ENCODE data around the gene OLFM4. TPM values are rescaled to one million over a fixed set of nuclear protein-coding genes. Genes with fewer than 3 reads are reported as not detected.

OLFM4 gene
- polyA plus RNA-seq, 3 donors, result not detected

DNA sequence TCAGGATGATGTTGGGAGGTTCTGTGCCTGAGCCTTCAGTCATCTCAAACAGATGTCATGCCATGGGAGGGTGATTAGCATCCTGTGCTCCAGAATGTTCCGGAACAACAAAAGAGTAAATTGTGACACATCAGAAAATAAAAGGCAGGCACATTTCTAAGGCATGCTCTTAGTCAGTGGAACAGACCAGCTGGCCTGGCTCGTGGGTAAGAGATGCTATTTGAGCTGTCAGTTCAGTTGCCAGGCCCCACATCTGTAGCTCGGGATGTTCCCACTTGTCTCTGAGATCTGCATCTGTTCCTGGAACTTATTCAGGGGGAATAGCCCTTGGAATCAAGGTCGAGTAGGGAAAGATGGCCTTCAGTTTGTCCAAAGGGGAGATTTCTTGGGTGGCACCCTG, 26.0 kb downstream of the OLFM4 start:
- intact Hi-C loops (cut with micrococcal nuclease), result no loop called here
- H3K4me3 Mint-ChIP-seq, result no peak overlapping the region
- H3K4me1 Mint-ChIP-seq, result no peaks in the 10 kb centered on the region
- no peak overlapping the region for H3K4me3 ChIP-seq (replicated peaks in 1 of 3; ENCODE audit: low read depth in 2 of 3, low read length in 3 of 3)
- peak overlapping the region in 1 of 7 donors; percentile 59 for H3K27ac Mint-ChIP-seq
- H3K9me3 Mint-ChIP-seq, result peaks cover 0 to 5% (median 2%) of the 10 kb centered on the region in 7 donors
- WGBS (ENCODE audit: insufficient coverage), result 87% methylated on average over 4 of the region's 4 CpGs
- H3K36me3 ChIP-seq (replicated peaks in 1 of 2; ENCODE audit: control insufficient read depth in 1 of 2, insufficient read depth in 2 of 2, low read length in 2 of 2), result no peaks in the 10 kb centered on the region
- no peaks in the 10 kb centered on the region for H3K4me1 ChIP-seq (ENCODE audit: control insufficient read depth in 1 of 2, insufficient read depth in 2 of 2, low read length in 2 of 2)
- H4K20me1 ChIP-seq (ENCODE audit: insufficient read depth, low read length), result no peaks in the 10 kb centered on the region
- no peak overlapping the region for H3K27ac ChIP-seq (ENCODE audit: low read depth in 1 of 2, low read length in 2 of 2)
- DNase-seq, result no peak
- H3K27me3 ChIP-seq (ENCODE audit: control insufficient read depth in 2 of 2, insufficient read depth in 2 of 2, low read length in 2 of 2), result no peaks in the 10 kb centered on the region
- H2AFZ ChIP-seq (ENCODE audit: insufficient read depth, low read depth, low read length, poor library complexity, severe bottlenecking), result no peak overlapping the region
- H3K36me3 Mint-ChIP-seq, result no peaks in the 10 kb centered on the region
- H3K9me3 ChIP-seq (replicated peaks in 1 of 2; ENCODE audit: control insufficient read depth in 1 of 2, insufficient read depth in 1 of 2, low read length in 2 of 2), result no peaks in the 10 kb centered on the region
- no peak overlapping the region for H3K9ac ChIP-seq (ENCODE audit: insufficient read depth, low read length, poor library complexity, severe bottlenecking)
- TF ChIP-seq, protein P1, sequence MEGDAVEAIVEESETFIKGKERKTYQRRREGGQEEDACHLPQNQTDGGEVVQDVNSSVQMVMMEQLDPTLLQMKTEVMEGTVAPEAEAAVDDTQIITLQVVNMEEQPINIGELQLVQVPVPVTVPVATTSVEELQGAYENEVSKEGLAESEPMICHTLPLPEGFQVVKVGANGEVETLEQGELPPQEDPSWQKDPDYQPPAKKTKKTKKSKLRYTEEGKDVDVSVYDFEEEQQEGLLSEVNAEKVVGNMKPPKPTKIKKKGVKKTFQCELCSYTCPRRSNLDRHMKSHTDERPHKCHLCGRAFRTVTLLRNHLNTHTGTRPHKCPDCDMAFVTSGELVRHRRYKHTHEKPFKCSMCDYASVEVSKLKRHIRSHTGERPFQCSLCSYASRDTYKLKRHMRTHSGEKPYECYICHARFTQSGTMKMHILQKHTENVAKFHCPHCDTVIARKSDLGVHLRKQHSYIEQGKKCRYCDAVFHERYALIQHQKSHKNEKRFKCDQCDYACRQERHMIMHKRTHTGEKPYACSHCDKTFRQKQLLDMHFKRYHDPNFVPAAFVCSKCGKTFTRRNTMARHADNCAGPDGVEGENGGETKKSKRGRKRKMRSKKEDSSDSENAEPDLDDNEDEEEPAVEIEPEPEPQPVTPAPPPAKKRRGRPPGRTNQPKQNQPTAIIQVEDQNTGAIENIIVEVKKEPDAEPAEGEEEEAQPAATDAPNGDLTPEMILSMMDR (IDR thresholded peaks at IDR 0.05), result no peak
- no peaks in the 10 kb centered on the region for H3K79me2 ChIP-seq (ENCODE audit: insufficient read depth, low read length)
- peaks cover 0 to 3% (median 0%) of the 10 kb centered on the region in 3 donors for H3K27me3 Mint-ChIP-seq (ENCODE audit: low read depth in 3 of 3)
- no peak overlapping the region for H3K4me2 ChIP-seq (replicated peaks; ENCODE audit: extremely low read depth, low read length, poor library complexity, severe bottlenecking)

DNA sequence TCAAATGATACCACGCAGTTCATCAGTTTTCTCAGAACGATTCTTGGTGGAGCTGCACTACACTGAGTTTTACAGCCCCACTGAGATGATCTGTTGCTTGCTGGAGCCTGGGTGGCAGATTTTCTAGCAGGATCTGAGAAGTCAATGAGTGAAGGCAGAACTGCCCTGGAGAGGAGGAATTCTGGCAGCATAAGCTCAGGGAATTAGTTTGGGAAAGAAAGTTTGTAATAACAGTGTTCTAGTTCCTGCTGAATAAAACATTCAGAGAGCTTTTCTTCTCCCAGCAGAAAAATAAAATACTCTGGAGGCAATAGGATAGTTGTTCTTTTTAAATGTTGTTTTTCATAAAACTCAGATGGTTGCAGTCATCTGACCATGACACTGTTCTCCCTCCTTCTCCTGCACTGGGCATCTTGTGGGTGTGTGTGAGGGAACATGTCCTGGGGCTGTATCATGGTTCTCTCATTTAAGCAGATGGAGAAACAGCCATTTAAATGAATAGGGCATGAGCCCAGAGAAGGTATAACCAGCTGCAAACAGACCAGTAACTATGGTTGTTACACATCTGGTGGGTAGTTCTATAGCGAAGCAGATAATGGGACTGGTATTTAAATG, 29.6 kb downstream of the OLFM4 start:
- Histone ChIP-seq H3K79me2 (ENCODE audit: insufficient read depth, low read length) (no peaks in the 10 kb centered on the region), H3K9me3 (replicated peaks in 1 of 2; ENCODE audit: control insufficient read depth in 1 of 2, insufficient read depth in 1 of 2, low read length in 2 of 2) (no peaks in the 10 kb centered on the region), H3K27me3 (ENCODE audit: control insufficient read depth in 2 of 2, insufficient read depth in 2 of 2, low read length in 2 of 2) (no peaks in the 10 kb centered on the region), H3K36me3 (replicated peaks in 1 of 2; ENCODE audit: control insufficient read depth in 1 of 2, insufficient read depth in 2 of 2, low read length in 2 of 2) (no peaks in the 10 kb centered on the region), H3K4me2 (replicated peaks; ENCODE audit: extremely low read depth, low read length, poor library complexity, severe bottlenecking) (no peak overlapping the region), H4K20me1 (ENCODE audit: insufficient read depth, low read length) (no peaks in the 10 kb centered on the region), H3K27ac (ENCODE audit: low read depth in 1 of 2, low read length in 2 of 2) (no peak overlapping the region), H3K4me3 (replicated peaks in 1 of 3; ENCODE audit: low read depth in 2 of 3, low read length in 3 of 3) (no peak overlapping the region), H3K4me1 (ENCODE audit: control insufficient read depth in 1 of 2, insufficient read depth in 2 of 2, low read length in 2 of 2) (no peaks in the 10 kb centered on the region), H2AFZ (ENCODE audit: insufficient read depth, low read depth, low read length, poor library complexity, severe bottlenecking) (no peak overlapping the region), H3K9ac (ENCODE audit: insufficient read depth, low read length, poor library complexity, severe bottlenecking) (no peak overlapping the region)
- Mint-ChIP-seq H3K27ac (no peak overlapping the region), H3K36me3 (no peaks in the 10 kb centered on the region), H3K4me3 (no peak overlapping the region), H3K27me3 (ENCODE audit: low read depth in 3 of 3) (peaks cover 0 to 3% (median 0%) of the 10 kb centered on the region in 3 donors), H3K9me3 (peaks cover 0 to 4% (median 2%) of the 10 kb centered on the region in 7 donors), H3K4me1 (no peaks in the 10 kb centered on the region)
- intact Hi-C loops (cut with micrococcal nuclease), result no loop called here
- 94% methylated on average over 2 of the region's 3 CpGs for WGBS (ENCODE audit: insufficient coverage)
- TF ChIP-seq, protein P1 (IDR thresholded peaks at IDR 0.05), result no peak
- DNase-seq, result no peak
